Skeletal muscle tissue (tissue), 4 donors: ENCODE data around the gene SPIN1. TPM values are rescaled to one million over a fixed set of nuclear protein-coding genes. Genes with fewer than 3 reads are reported as not detected.

Experiments used
- H3K27ac ChIP-seq: one replicate; pipeline ENCODE4 v1.7.0; 2013; ENCODE audit warnings: mild to moderate bottlenecking, low read depth, low read length, inconsistent platforms
- H3K27me3 ChIP-seq, 3 donors: one replicate each; pipeline ENCODE4 v1.7.0; 2013; ENCODE audit warnings: low read length in 3 of 3; ENCODE audit not compliant: control insufficient read depth in 3 of 3, insufficient read depth in 3 of 3
- H3K36me3 ChIP-seq, 3 donors: one replicate each; pipeline ENCODE4 v1.7.0; 2013; ENCODE audit warnings: low read length in 3 of 3; ENCODE audit not compliant: control insufficient read depth in 3 of 3, insufficient read depth in 3 of 3
- H3K4me1 ChIP-seq, 3 donors: one replicate each; pipeline ENCODE4 v1.7.0; 2013; ENCODE audit warnings: low read length in 3 of 3, mild to moderate bottlenecking in 3 of 3; ENCODE audit not compliant: control insufficient read depth in 3 of 3, insufficient read depth in 3 of 3
- H3K4me3 ChIP-seq, 3 donors: one replicate each; pipeline ENCODE4 v1.7.0; 2013; ENCODE audit warnings: low read length in 3 of 3
- H3K9ac ChIP-seq, 3 donors: one replicate each; pipeline ENCODE4 v1.7.0; 2013; ENCODE audit warnings: low read length in 3 of 3, mild to moderate bottlenecking in 3 of 3, moderate library complexity in 2 of 3, low read depth in 1 of 3
- H3K9me3 ChIP-seq, 3 donors: one replicate each; pipeline ENCODE4 v1.7.0; 2013; ENCODE audit warnings: low read length in 3 of 3; ENCODE audit not compliant: control insufficient read depth in 3 of 3
- total RNA-seq: library from RNA; depleted of rRNA; stranded (reverse); fragments of >200 nt; gene quantifications from one replicate; pipeline ENCODE4 v1.2.3, GENCODE V29; 2014
- donor health status: Osteomylitis.

Gene SPIN1
- total RNA-seq, 1 donor from 2014 or later = 60.5 TPM

GRCh38 chr9:88387036-88387551 is 1.1 kb upstream of the SPIN1 start:
- no peaks in the 10 kb centered on the region for H3K36me3 ChIP-seq
- H3K4me3 ChIP-seq = peak overlapping the region; percentile 70 to 86 (median 78)
- peak overlapping the region; percentile 56 for H3K27ac ChIP-seq
- peaks cover 3 to 4% (median 4%) of the 10 kb centered on the region in 3 donors for H3K27me3 ChIP-seq
- peaks cover 5 to 12% (median 9%) of the 10 kb centered on the region in 3 donors for H3K4me1 ChIP-seq
- H3K9ac ChIP-seq = peak overlapping the region; percentile 54 to 70 (median 55)
- no peaks in the 10 kb centered on the region for H3K9me3 ChIP-seq

- Histone ChIP-seq H3K36me3 (no peaks in the 10 kb centered on the region), H3K9me3 (no peaks in the 10 kb centered on the region), H3K9ac (peak overlapping the region; percentile 54 to 70 (median 55)), H3K27ac (peak overlapping the region; percentile 56), H3K4me3 (peak overlapping the region; percentile 70 to 86 (median 78)), H3K27me3 (peaks cover 3 to 4% (median 4%) of the 10 kb centered on the region in 3 donors), H3K4me1 (peaks cover 5 to 12% (median 9%) of the 10 kb centered on the region in 3 donors)
These were observed 567 bp upstream of the SPIN1 start for GRCh38 chr9:88387552-88388202.

GRCh38 chr9:88388886-88389605 is 802 bp downstream of the SPIN1 start:
- Histone ChIP-seq H3K36me3 (no peaks in the 10 kb centered on the region), H3K4me1 (peaks cover 5 to 12% (median 9%) of the 10 kb centered on the region in 3 donors), H3K9ac (peak overlapping the region; percentile 15 to 66 (median 47)), H3K27me3 (peaks cover 3 to 4% (median 4%) of the 10 kb centered on the region in 3 donors), H3K27ac (no peak overlapping the region), H3K4me3 (peak overlapping the region; percentile 51 to 87 (median 77)), H3K9me3 (no peaks in the 10 kb centered on the region)

- H3K27ac ChIP-seq = no peak overlapping the region
- no peaks in the 10 kb centered on the region for H3K36me3 ChIP-seq
- H3K4me1 ChIP-seq = peaks cover 5 to 12% (median 9%) of the 10 kb centered on the region in 3 donors
- no peak overlapping the region for H3K9ac ChIP-seq
- H3K4me3 ChIP-seq = peak overlapping the region in 1 of 3 donors; percentile 22
- H3K9me3 ChIP-seq = no peaks in the 10 kb centered on the region
- H3K27me3 ChIP-seq = peaks cover 3 to 4% (median 4%) of the 10 kb centered on the region in 3 donors
These were observed 2.2 kb downstream of the SPIN1 start for GRCh38 chr9:88390371-88390990.

GRCh38 chr9:88391236-88391635 is 3.0 kb downstream of the SPIN1 start:
- peaks cover 5 to 12% (median 9%) of the 10 kb centered on the region in 3 donors for H3K4me1 ChIP-seq
- peaks cover 3 to 4% (median 4%) of the 10 kb centered on the region in 3 donors for H3K27me3 ChIP-seq
- H3K9me3 ChIP-seq = no peaks in the 10 kb centered on the region
- H3K9ac ChIP-seq = no peak overlapping the region
- no peak overlapping the region for H3K27ac ChIP-seq
- H3K36me3 ChIP-seq = no peaks in the 10 kb centered on the region
- H3K4me3 ChIP-seq = no peak overlapping the region

- H3K27ac ChIP-seq = no peak overlapping the region
- peaks cover 3 to 4% (median 4%) of the 10 kb centered on the region in 3 donors for H3K27me3 ChIP-seq
- H3K9ac ChIP-seq = no peak overlapping the region
- H3K4me3 ChIP-seq = no peak overlapping the region
- H3K4me1 ChIP-seq = peaks cover 5 to 10% (median 9%) of the 10 kb centered on the region in 3 donors
- no peaks in the 10 kb centered on the region for H3K36me3 ChIP-seq
- no peaks in the 10 kb centered on the region for H3K9me3 ChIP-seq
These were observed 3.7 kb downstream of the SPIN1 start for GRCh38 chr9:88391921-88392320.

GRCh38 chr9:88392549-88392948 is 4.3 kb downstream of the SPIN1 start:
- Histone ChIP-seq H3K27ac (no peak overlapping the region), H3K27me3 (peaks cover 3 to 4% (median 4%) of the 10 kb centered on the region in 3 donors), H3K4me3 (no peak overlapping the region), H3K36me3 (no peaks in the 10 kb centered on the region), H3K9me3 (no peaks in the 10 kb centered on the region), H3K9ac (no peak overlapping the region), H3K4me1 (peaks cover 2 to 4% (median 4%) of the 10 kb centered on the region in 3 donors)

- Histone ChIP-seq H3K27ac (no peak overlapping the region), H3K4me1 (no peaks in the 10 kb centered on the region), H3K27me3 (no peaks in the 10 kb centered on the region), H3K4me3 (no peak overlapping the region), H3K9ac (no peak overlapping the region), H3K36me3 (peaks cover 0 to 2% (median 0%) of the 10 kb centered on the region in 3 donors), H3K9me3 (no peaks in the 10 kb centered on the region)
These were observed 8.8 kb downstream of the SPIN1 start for GRCh38 chr9:88396836-88397577.

- Histone ChIP-seq H3K4me3 (no peak overlapping the region), H3K27me3 (no peaks in the 10 kb centered on the region), H3K4me1 (no peaks in the 10 kb centered on the region), H3K9ac (no peak overlapping the region), H3K9me3 (no peaks in the 10 kb centered on the region), H3K36me3 (peaks cover 0 to 2% (median 0%) of the 10 kb centered on the region in 3 donors), H3K27ac (no peak overlapping the region)
These were observed 9.8 kb downstream of the SPIN1 start for GRCh38 chr9:88398016-88398415.
